Measurements from ENCODE around the gene TUBB6.

TUBB6 gene

DNA sequence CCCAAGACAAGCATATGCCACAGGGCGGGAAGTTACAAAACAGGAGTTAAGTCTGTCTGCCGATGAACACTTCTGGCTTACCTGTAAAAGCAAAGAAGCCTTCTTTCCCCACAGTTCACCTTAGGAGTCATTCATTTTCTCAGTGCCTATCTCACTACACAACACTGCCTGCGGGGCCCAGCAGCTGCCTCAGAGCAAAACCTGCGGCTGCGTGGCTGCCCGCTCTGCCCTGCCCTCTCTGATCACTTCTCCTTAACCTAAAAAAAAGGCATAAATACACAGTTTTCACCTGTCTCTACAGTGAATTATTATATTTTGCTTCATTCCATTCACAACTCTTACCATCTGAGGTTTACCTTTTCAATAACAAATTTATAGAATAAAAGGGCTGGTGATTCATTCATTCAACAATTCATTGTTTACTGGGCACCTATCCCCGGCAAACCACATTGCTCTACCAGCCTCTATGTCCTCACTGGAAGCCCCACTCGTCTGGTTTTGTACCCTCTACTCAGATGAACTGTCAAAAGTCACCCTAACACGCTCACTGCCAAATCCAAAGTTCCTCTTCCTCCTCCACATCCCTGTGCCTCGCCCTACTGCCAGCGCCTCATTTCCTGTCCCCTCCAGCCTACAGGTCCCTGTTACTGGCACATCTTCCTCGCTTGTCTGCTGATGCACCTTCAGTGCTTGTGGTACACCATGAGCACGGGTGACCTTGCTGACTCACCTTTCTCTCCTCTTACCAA lies 37.6 kb downstream of the TUBB6 start:
- DNase-seq: no peak

DNA sequence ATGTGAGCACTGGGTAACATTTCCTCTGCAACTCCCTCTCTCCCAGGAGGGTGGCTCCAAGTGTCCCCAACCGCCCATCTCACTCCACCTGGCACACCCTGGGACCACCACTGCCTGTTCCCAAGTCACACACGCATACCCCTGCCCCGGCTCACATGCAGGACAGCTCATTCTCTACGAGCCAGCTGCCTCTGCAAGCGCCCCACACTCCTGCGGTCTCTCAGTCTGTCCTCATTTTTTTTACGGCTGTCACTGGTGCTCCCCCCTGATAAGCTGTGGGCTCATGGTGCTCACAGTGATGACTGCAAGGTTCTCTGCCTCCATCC lies 38.2 kb downstream of the TUBB6 start:
- DNase-seq: no peak

DNA sequence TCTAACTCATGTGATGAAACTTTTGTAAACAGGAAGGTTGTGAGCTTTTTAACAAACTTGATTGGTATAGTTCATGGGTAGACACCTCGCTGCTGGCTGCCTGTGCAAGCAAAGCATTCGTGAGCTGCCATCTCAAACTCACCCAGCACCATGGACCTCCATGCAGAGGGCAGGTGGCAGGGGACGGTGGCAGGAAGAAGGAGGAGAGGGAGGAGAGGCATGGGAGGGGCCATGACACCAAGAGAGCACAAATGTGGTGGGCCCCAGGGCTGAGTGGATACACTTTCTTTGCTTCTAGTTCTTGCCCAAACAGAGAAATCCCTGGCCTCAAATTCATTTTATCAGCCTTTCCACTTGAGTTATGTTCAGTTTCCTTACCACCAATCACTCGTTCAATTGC lies 39.9 kb downstream of the TUBB6 start:
- no peak for DNase-seq

- DNase-seq: no peak
These were observed 44.1 kb downstream of the TUBB6 start for GRCh38 chr18:12352188-12352587.

DNA sequence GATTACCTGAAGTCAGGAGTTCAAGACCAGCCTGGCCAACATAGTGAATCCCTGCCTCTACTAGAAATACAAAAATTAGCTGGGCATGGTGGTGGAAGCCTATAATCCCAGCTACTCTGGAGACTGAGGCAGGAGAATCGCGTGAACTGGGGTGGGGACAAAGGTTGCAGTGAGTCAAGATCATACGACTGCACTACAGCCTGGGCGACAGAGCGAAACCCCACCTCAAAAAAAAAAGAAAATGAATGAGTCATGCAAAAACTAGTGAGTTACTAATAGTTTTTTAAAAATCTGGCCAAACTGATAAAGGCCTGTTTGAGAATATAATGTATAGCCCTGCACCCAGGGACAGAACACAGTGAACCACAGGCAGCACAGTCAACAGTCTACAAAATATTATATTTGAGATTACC lies 51.5 kb downstream of the TUBB6 start:
- no peak for DNase-seq

- DNase-seq: no peak
These were observed 53.8 kb downstream of the TUBB6 start for GRCh38 chr18:12361770-12362378.

DNA sequence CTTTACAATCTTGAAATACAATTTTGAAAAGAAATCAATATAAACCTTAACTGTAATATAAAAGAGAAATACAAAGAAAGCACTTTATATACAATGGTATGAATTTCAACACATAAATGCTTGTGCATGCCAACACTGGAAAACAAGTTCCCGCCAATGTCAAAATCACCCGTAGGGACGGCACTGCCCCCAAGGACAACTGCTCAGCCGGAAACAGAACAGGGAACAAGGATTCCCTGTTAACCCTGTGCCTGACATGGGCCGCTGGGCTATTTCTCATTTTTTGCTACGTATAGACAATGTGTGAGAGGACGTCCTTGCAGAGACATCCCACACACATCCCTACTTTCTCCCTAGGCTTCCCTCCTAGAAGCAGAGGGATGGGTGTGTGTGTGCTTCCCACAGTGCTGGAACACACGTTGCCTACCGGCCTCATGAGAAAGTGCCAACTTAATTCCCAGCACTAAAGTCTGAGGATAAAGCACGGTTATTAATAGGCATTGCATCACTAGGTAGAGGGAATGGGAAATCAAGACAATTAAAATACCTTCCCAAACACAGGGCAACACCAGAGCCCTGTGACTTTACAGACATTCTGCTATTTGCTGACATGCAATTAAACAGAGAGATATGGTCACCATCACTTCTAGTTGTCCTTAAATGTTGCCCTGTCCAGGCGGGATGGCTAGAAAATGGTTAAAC lies 54.6 kb downstream of the TUBB6 start:
- no peak for DNase-seq

- no peak for DNase-seq
These were observed 58.3 kb downstream of the TUBB6 start for GRCh38 chr18:12366379-12366778.

DNA sequence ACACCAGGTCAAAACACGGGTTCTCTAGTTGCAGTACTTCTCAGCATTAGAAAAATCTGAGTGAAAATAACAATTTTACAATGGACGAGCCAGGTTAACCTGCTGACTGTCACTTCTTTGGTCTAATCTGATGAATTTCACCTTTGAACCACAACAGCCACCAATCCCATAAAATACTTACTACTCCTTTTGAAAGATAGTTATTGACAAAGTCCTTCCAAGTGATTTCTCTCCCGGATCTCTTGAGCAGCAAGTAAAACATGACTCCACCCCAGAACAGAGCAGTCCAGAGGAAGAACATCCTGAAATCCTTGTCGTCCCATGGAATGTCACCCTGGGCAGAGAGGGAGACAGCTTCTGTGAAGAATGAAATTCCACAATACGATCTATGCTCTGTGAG lies 58.7 kb downstream of the TUBB6 start:
- DNase-seq: no peak

DNA sequence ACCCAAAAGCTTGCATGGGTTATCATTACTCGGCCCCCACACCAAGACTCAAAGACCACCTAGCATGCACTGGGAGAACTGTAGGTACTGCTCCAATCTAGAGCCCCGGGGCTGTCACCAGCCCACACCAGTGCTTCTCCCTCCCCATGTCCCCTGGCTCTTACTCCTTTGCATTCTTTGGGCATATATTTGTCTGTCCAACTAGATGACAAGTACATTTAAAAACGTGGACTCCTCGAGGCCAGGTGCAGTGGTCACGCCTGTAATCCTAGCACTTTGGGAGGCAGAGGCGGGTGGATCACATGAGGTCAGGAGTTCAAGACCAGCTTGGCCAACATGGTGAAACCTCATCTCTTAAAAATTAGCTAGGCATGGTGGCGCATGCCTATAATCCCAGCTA lies 61.2 kb downstream of the TUBB6 start:
- DNase-seq: no peak

DNA sequence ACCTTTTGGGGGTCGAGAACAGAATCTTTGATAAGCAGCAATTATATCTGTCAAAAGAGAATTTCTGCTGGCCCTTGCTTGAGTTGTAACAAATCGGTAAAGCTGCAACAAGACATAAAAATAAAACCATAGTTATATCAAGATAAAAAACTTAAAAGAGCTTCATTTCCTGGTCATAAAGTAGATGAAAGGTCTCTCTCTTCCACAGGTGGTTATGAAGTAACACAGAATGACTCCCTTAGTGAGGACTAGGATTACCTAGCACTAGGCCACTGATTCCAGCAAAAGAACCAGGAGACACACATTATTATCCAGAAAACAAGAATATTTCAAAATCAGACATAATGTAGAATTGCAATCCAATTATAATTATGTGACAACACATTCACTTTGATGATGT lies 63.5 kb downstream of the TUBB6 start:
- DNase-seq: no peak

DNA sequence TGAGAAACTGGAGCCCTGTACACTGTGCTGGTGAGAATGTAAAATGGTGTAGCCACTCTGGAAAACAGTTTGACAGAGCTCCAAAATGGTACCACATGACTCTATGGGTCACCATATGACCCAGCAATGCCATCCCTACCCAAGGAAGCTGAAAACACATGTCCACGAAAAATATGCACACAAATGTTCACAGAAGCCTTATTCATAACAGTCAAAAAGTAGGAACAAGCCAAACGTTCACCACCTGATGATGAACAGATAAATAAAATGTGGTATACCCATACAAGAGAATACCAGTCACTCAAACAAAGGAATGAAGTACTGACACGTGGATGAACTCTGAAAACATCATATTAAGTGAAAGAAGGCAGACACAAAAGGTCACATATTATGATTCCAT lies 64.4 kb downstream of the TUBB6 start:
- no peak for DNase-seq

GRCh38 chr18:12373116-12373770 lies 65.2 kb downstream of the TUBB6 start:
- no peak for DNase-seq

DNA sequence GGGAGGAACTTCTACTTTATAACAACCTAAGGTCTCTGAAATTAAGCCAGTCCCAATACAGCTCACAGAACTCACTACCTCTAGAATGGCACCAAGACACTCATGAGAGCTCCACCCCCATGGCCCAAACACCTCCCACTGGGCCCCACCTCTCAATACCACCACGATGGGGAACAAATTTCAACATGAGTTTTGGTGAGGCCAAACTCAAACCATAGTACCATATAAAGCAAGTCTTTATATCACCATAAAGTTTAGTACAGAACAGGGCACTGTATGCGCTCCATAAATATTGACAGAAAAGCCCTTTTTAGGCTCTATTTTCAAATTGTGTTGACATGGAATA lies 65.7 kb downstream of the TUBB6 start:
- no peak for DNase-seq

- no peak for DNase-seq
These were observed 66.4 kb downstream of the TUBB6 start for GRCh38 chr18:12374401-12374800.
